Right ventricle myocardium inferior (tissue), 1 donor: ENCODE data around the gene RGS5. TPM values are rescaled to one million over a fixed set of nuclear protein-coding genes. Genes with fewer than 3 reads are reported as not detected.
"Not testable (repeated sequence)": the region's sequence is repeated elsewhere in the genome, so short reads cannot be mapped to it uniquely, and the experiment has no call there.

Source experiments
- ATAC-seq: fragments of 200-7000 bp; cut with Tn5 transposase; one replicate; pipeline ENCODE4 v1.9.1; 2020; ENCODE audit warnings: mild to moderate bottlenecking, moderate library complexity
- DNase-seq: peaks from one replicate; pipeline ENCODE4 v3.0.0; 2021; ENCODE audit errors: missing footprints
- intact Hi-C: fragments of 100-400 bp; cut with DNase I; formaldehyde crosslinking; loops from one replicate; pipeline ENCODE4 v1.11.0; 2022
- long read RNA-seq: library from polyadenylated mRNA; unstranded; transcript quantifications from one replicate; pipeline ENCODE4 v2.0.0, GENCODE V29; 2021
- total RNA-seq: library from RNA; stranded (reverse); fragmentation: NEBNext Ultra II Directional; extraction: Animal tissue kit (Norgen Biotek cat#: 25700); gene quantifications from one replicate; pipeline ENCODE4 v1.2.1, GENCODE V29; 2021
- donor health status: DM: no; HTN: yes; CAD: no; lungs with severe emphysema.

The RGS5 gene, protein sequence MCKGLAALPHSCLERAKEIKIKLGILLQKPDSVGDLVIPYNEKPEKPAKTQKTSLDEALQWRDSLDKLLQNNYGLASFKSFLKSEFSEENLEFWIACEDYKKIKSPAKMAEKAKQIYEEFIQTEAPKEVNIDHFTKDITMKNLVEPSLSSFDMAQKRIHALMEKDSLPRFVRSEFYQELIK
- total RNA-seq, result 246 TPM
- long read RNA-seq, full-length matches to known transcripts, result 53 of 66 reads
- long read RNA-seq, partial matches to known transcripts, result 1 of 66 reads
- long read RNA-seq, other reads (novel, unspliced or antisense), result 12 of 66 reads

DNA sequence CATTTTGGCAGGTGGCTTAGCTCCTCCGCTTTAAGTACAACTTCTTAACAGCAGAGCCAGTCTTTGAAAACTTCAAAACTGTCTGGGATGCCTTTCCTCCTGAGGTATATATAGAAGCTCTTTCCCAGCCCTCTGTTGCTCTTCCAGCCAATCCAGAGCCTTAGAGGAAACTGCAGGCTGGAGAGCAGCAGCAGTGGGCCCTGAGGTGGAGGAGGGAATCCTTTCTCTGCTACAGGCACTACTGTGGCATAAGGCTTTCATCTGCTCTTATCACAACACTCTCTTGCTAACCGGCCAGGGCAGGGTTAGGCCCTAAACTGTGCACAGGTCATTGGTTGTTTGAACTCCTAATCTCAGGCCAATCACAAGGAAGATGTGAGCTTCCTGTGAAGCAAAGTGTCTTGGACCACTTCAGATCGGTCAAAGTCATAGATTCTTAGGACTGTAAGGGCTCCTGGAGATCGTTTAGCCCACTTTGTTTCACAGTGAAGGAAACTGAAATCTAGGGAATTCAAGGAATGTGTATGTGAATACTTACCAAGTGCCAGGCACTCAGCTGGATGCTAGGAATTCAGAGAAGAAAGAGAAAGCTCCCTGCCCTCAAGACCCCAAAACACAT lies at the start of gene RGS5:
Gene RGS5 (minus strand): TSS at position 84 of the 619 bp plus-strand sequence. CDS start 81 bp downstream, at position 3.
- intact Hi-C loops, result no loop called here
- ATAC-seq (peak; percentile 42), DNase-seq (no peak)

- intact Hi-C loops, result no loop called here
- DNase-seq, result no peak
- no peak for ATAC-seq
These were observed 47.8 kb upstream of the RGS5 start for GRCh38 chr1:163250382-163250974.

GRCh38 chr1:163248064-163248463 lies 45.3 kb upstream of the RGS5 start:
- DNase-seq, result no peak
- intact Hi-C loops, result no loop called here
- ATAC-seq, result no peak

DNA sequence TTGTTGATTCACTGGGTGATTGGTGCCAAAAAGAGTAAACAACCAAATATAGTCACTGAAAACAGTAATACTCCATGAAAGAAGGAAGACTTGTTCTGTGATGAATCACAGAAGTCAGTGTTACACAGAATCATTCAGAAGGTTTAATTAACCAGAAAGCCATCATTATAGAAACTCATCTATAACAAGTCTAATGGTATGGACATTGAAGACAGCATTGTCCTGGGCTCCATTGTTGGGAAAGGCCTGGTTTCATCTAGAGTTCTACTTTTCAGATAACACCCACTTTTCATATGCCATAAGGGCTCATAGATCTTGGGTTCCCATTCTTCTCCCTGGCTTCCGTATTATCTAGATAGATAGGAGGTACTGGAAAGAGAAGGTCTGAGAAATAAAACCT lies 41.9 kb upstream of the RGS5 start:
- intact Hi-C loops, ATAC-seq, DNase-seq: not testable (repeated sequence)

DNA sequence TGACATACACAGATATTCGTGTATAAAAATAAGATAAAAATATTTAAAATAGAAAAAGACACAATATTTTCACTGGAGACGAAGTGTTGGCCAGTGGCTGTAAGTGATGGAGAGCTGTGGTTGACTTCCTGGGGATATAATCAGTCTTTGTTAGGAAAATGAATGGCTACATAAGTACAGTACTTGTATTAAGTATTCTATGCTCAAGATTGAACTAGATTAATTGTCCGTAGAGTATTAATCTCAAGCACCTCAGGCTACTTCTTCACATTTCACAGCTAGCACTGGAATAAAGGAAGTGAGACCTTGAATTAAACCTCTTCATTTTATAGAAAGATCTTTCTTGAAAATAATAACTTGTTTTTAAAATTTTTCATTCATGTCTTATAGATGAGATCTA lies 39.0 kb upstream of the RGS5 start:
- no peak for DNase-seq
- intact Hi-C loops, result no loop called here
- no peak for ATAC-seq

GRCh38 chr1:163240705-163241104 lies 38.0 kb upstream of the RGS5 start:
- ATAC-seq (no peak), DNase-seq (no peak)
- intact Hi-C loops, result no loop called here

GRCh38 chr1:163233643-163234042 lies 30.9 kb upstream of the RGS5 start:
- ATAC-seq, intact Hi-C loops, DNase-seq: not testable (repeated sequence)

GRCh38 chr1:163231385-163231784 lies 28.7 kb upstream of the RGS5 start:
- ATAC-seq, result peak; percentile 68
- intact Hi-C loops, result no loop called here
- no peak for DNase-seq

DNA sequence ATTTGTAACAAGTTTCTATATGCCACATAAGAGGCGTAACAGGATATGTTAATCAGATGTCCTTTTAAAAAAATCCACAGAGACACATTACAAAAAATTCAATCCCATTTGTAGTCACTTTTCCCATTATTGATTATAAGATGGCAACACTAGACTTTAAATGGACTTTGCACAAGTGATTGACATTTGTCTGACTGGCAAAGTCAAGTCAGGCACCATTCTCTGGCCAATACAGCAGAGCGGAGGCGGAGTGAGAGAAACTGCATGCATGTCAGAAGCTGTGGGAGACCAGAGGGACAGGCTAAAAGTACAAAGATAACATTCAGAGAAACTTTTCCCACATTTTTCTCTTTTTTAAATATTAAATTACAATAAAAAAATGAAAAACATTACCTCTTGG lies 28.1 kb upstream of the RGS5 start:
- ATAC-seq (no peak), DNase-seq (no peak)
- intact Hi-C loops, result no loop called here

- intact Hi-C loops, DNase-seq, ATAC-seq: not testable (repeated sequence)
These were observed 25.6 kb upstream of the RGS5 start for GRCh38 chr1:163228271-163228670.

GRCh38 chr1:163227126-163227525 lies 24.4 kb upstream of the RGS5 start:
- no peak for DNase-seq
- no peak for ATAC-seq
- intact Hi-C loops, result no loop called here

DNA sequence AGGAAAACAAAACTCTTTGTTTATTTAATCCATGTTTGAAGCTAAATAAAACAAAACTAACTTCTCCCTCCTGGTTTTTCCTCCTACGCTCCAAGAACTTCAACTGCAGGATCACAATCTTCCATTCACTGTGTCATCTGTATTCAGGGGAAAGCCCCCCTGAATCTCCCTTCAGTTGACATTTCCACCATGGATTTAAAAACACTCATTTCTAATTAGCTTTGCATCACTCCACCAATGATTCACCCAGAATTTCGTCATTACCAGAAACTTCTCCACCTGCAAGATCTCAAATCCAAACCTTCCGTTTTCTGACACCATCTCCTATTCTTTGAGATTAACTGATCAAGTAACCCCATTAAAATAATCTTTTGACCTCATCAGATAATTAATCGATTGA lies 10.9 kb upstream of the RGS5 start:
- DNase-seq, result no peak
- intact Hi-C loops, result no loop called here
- ATAC-seq, result no peak

DNA sequence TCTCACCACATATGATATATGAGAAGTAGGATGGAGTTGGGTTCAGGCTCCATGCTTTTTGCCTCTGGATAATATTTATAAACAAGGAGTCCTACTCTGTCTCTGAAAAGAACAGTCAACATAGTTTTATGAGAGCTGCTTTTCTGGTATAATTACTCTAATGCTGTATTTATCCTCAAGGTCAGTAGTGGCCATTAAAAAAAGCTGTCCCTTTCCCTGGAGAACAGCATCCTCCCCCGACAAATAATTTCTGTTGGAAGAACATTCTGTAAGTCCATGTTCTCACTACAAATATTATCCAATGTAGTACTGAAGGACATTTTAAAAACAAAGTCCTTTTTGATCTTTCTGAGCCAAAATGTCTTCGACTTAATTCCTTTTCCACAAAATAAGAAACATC lies 9.0 kb upstream of the RGS5 start:
- intact Hi-C loops, result no loop called here
- no peak for ATAC-seq
- DNase-seq, result no peak

GRCh38 chr1:163205513-163205912 lies 2.8 kb upstream of the RGS5 start:
- intact Hi-C loops, result no loop called here
- ATAC-seq, result no peak
- no peak for DNase-seq

- no peak for DNase-seq
- intact Hi-C loops, result no loop called here
- no peak for ATAC-seq
These were observed 845 bp upstream of the RGS5 start for GRCh38 chr1:163203561-163203960.

GRCh38 chr1:163201906-163202305 lies 810 bp downstream of the RGS5 start:
- DNase-seq (no peak), ATAC-seq (no peak)
- intact Hi-C loops, result no loop called here

GRCh38 chr1:163197022-163197421 lies 5.7 kb downstream of the RGS5 start:
- no peak for DNase-seq
- intact Hi-C loops, result loop anchor here (5.0 kb wide), 1 partner anchor 105 kb away; no protein-coding TSS in a partner anchor
- ATAC-seq, result no peak

GRCh38 chr1:163196449-163196787 lies 6.3 kb downstream of the RGS5 start:
- intact Hi-C loops, result loop anchor here (5.0 kb wide), 1 partner anchor 106 kb away; no protein-coding TSS in a partner anchor
- ATAC-seq (no peak), DNase-seq (no peak)

DNA sequence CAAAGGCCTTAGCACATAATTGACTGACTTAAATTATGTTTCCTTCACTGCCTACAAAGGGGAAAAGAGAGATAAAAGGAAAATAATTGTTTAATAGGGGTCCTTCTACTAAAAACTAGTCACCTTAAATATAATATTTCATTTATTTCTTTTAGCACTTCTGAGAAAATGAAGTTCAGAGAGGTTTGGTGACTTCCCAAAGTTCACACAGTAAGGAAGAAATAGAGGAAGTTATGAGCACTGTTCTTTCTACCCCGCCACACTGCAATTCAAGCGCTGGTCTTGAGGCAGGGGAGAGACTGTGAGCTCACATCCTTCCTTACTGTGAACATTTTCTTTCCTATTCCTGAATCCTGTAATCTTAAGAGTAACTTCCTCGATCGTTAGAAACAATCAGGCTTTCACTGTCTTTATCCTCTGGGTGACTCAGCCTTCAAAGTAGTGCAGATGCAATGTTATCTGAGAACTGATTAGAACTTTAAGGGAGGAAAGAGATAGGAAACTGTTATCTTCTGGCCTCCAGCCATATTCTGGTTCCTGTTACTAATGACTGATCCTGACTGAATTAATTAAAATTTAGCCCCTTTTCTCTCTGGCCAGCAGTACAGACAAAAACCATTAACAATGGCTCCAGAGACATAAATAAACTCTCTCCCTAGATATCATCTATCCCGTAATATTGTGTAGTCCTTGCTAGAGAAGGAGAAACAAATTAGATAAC lies 6.8 kb downstream of the RGS5 start:
- intact Hi-C loops, result loop anchor here (5.0 kb wide), 1 partner anchor 106 kb away; no protein-coding TSS in a partner anchor
- ATAC-seq (no peak), DNase-seq (no peak)

GRCh38 chr1:163191301-163191700 lies 11.4 kb downstream of the RGS5 start:
- ATAC-seq (no peak), DNase-seq (no peak)
- intact Hi-C loops, result no loop called here
